Glutamatergic neuron (in vitro differentiated cells): ENCODE data around the gene ECSCR. TPM values are rescaled to one million over a fixed set of nuclear protein-coding genes. Genes with fewer than 3 reads are reported as not detected.

Source experiments
- DNase-seq: peaks from one replicate; pipeline ENCODE4 v3.0.0; 2022
- H3K27ac Mint-ChIP-seq: one replicate; pipeline ENCODE4 v1.8.0; 2020; ENCODE audit warnings: mild to moderate bottlenecking, mixed read lengths, inconsistent platforms; ENCODE audit not compliant: unreplicated experiment
- H3K27me3 Mint-ChIP-seq: one replicate; pipeline ENCODE4 v1.8.0; 2020; ENCODE audit warnings: mild to moderate bottlenecking, moderate library complexity, mixed read lengths, inconsistent platforms; ENCODE audit not compliant: unreplicated experiment
- H3K36me3 Mint-ChIP-seq: one replicate; pipeline ENCODE4 v1.8.0; 2020; ENCODE audit warnings: mild to moderate bottlenecking, mixed read lengths, inconsistent platforms; ENCODE audit not compliant: unreplicated experiment
- H3K4me1 Mint-ChIP-seq: one replicate; pipeline ENCODE4 v1.8.0; 2020; ENCODE audit warnings: mild to moderate bottlenecking, low read depth, mixed read lengths, inconsistent platforms; ENCODE audit not compliant: unreplicated experiment
- H3K4me3 Mint-ChIP-seq: one replicate; pipeline ENCODE4 v1.8.0; 2020; ENCODE audit warnings: mild to moderate bottlenecking, mixed read lengths, inconsistent platforms; ENCODE audit not compliant: unreplicated experiment
- H3K9me3 Mint-ChIP-seq: one replicate; pipeline ENCODE4 v1.8.0; 2020; ENCODE audit warnings: mild to moderate bottlenecking, moderate library complexity, mixed read lengths, inconsistent platforms; ENCODE audit not compliant: unreplicated experiment
- CTCF ChIP-seq: fragments of 200-600 bp; sonication (generic); IDR thresholded peaks from one replicate; pipeline ENCODE4 v1.5.0; 2021; ENCODE audit not compliant: partially characterized antibody, unreplicated experiment
- total RNA-seq: library from RNA; stranded (reverse); fragmentation: NEBNext Ultra II Directional; extraction: Animal tissue kit (Norgen Biotek cat#: 25700); gene quantifications from one replicate; pipeline ENCODE4 v1.2.1, GENCODE V29; 2021; ENCODE audit not compliant: unreplicated experiment

Gene ECSCR
- total RNA-seq, 1 donor from 2014 or later, result not detected

- H3K9me3 Mint-ChIP-seq, result no peaks in the 10 kb centered on the region
- H3K27ac Mint-ChIP-seq, result no peak overlapping the region
- H3K27me3 Mint-ChIP-seq, result peaks cover 1% of the 10 kb centered on the region
- H3K4me1 Mint-ChIP-seq, result no peaks in the 10 kb centered on the region
- no peak for DNase-seq
- H3K4me3 Mint-ChIP-seq, result no peak overlapping the region
- peaks cover 4% of the 10 kb centered on the region for H3K36me3 Mint-ChIP-seq
- TF ChIP-seq CTCF, result no peak
Observed at GRCh38 chr5:139460455-139460854, 2.1 kb downstream of the ECSCR start.

DNA sequence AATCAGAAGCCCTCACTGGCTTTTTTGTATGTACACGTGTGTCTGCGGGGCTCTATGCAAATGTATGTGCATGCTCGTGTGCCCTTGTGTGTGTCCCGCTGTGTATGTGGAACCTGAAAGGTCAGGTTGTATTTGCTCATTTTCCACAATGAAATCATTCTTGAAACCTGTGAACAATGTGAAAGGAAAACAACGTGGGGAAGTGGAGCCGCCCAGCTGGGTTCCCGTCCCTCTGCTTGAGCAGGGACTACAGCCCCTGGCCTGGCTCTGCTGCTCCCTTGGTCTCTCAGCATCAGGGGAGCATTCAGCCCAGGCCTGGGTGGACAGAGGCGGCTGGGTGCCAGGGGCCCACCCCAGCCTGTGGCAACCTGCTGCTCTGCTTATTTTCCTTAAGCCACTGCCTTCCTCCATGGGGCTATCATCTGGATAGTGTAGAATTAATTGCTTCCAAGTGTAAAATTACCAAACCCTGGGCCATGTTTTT is 3.0 kb downstream of the ECSCR start:
- Mint-ChIP-seq H3K36me3 (peaks cover 4% of the 10 kb centered on the region), H3K27me3 (peaks cover 1% of the 10 kb centered on the region), H3K27ac (no peak overlapping the region), H3K9me3 (no peaks in the 10 kb centered on the region), H3K4me3 (no peak overlapping the region), H3K4me1 (no peaks in the 10 kb centered on the region)
- DNase-seq, result no peak
- TF ChIP-seq CTCF, result no peak

DNA sequence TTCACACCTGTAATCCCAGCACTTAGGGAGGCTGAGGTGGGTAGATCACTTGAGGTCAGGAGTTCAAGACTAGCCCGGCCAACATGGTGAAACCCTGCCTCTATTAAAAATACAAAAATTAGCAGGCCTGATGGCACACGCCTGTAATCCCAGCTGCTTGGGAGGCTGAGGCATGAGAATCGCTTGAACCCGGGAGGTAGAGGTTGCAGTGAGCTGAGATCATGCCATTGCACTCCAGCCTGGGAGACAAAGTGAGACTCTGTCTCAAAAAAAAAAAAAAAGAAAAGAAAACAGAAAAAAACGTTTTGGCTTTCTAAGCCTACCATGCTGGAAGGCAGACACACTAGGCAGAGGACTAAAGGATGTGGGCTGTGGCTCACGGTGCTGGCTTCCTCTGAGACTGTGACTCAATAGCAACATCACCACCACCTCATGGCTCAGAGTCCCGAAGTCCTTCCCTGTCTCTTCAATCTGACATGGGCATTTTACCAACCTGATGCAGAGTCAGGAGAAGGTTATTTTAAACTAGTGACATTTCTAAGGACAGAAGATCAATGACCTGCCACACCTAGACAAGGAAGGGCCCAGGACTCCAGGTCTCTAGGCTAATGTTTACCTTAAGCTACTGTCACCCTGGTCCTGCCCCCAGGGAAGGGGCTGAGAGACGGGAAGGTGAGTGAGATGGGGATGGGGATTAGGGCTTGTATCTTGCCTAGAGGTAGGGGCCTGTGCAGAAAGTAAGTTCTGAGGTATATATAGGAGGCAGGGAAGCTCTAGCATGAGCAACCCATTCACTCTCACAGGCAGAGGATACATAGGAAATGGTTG is 3.7 kb downstream of the ECSCR start:
- no peak for TF ChIP-seq CTCF
- H3K36me3 Mint-ChIP-seq, result peaks cover 4% of the 10 kb centered on the region
- no peaks in the 10 kb centered on the region for H3K9me3 Mint-ChIP-seq
- no peak overlapping the region for H3K27ac Mint-ChIP-seq
- no peaks in the 10 kb centered on the region for H3K4me1 Mint-ChIP-seq
- no peak for DNase-seq
- H3K4me3 Mint-ChIP-seq, result no peak overlapping the region
- peaks cover 1% of the 10 kb centered on the region for H3K27me3 Mint-ChIP-seq

DNA sequence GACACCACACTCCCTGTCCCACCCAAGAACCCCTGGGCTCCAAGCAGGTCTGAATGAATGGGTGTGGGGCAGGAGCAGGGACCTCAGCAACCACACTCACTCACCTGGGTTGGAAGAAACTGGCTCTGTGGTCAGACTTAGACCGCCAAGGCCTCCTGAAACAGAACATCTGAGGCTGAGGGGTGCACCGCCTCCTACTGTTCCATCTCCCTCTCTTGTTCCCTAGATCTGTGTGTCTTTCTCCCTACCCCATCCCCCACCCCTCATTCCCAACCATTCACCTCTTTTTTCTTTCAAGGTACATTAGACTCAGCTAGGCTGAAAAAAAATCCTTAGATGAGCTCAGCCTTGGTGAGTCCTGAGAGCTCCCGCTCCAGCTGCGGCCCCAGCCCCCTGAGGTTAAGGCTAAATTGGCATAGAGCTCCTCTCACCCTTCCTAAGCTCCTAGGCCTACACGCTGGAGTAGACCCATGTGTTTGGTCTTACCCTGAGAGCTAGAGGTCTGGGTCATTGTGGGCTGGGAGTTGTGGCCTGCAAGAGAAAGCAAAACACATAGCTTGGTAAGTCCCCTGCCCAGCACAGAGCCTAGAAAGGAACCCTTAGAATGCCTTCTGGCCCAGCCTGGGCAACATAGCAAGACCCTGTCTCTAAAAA is 4.8 kb downstream of the ECSCR start:
- no peak overlapping the region for H3K4me3 Mint-ChIP-seq
- peaks cover 1% of the 10 kb centered on the region for H3K27me3 Mint-ChIP-seq
- no peak for DNase-seq
- peaks cover 4% of the 10 kb centered on the region for H3K36me3 Mint-ChIP-seq
- no peaks in the 10 kb centered on the region for H3K4me1 Mint-ChIP-seq
- H3K9me3 Mint-ChIP-seq, result no peaks in the 10 kb centered on the region
- no peak overlapping the region for H3K27ac Mint-ChIP-seq
- no peak for TF ChIP-seq CTCF

GRCh38 chr5:139457241-139457640 is 5.3 kb downstream of the ECSCR start:
- Mint-ChIP-seq H3K9me3 (no peaks in the 10 kb centered on the region), H3K27ac (no peak overlapping the region), H3K4me3 (no peak overlapping the region), H3K27me3 (peaks cover 1% of the 10 kb centered on the region), H3K36me3 (peaks cover 4% of the 10 kb centered on the region), H3K4me1 (no peaks in the 10 kb centered on the region)
- no peak for DNase-seq
- TF ChIP-seq CTCF, result no peak
